ENCODE measurements around the gene GTF2IRD1. TPM values are rescaled to one million over a fixed set of nuclear protein-coding genes. Genes with fewer than 3 reads are reported as not detected.

GTF2IRD1 gene
- total RNA-seq, 4 donors from 2014 or later: 6.0 to 12.7 (median 10.2) TPM

GRCh38 chr7:74502216-74502891 is 48.6 kb downstream of the GTF2IRD1 start:
- TF ChIP-seq, protein P1, sequence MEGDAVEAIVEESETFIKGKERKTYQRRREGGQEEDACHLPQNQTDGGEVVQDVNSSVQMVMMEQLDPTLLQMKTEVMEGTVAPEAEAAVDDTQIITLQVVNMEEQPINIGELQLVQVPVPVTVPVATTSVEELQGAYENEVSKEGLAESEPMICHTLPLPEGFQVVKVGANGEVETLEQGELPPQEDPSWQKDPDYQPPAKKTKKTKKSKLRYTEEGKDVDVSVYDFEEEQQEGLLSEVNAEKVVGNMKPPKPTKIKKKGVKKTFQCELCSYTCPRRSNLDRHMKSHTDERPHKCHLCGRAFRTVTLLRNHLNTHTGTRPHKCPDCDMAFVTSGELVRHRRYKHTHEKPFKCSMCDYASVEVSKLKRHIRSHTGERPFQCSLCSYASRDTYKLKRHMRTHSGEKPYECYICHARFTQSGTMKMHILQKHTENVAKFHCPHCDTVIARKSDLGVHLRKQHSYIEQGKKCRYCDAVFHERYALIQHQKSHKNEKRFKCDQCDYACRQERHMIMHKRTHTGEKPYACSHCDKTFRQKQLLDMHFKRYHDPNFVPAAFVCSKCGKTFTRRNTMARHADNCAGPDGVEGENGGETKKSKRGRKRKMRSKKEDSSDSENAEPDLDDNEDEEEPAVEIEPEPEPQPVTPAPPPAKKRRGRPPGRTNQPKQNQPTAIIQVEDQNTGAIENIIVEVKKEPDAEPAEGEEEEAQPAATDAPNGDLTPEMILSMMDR (IDR thresholded peaks at IDR 0.05; ENCODE audit: low read depth): no peak

DNA sequence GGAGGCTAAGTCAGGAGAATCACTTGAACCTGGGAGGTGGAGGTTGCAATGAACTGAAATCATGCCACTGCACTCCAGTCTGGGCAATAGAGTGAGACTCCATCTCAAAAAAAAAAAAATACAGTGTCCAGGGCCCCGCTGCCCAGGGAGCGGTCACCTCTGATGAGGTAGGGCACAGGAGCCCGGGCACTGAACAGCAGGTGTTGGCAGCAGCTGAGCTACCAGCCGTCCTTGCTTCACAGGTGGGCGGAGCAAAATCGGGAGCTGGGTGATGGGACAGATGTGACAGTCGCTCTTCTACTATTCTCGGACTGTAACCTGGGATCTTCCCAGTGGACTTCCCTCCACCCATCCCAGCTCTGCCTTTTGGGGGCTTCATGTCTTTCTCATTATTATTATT is 49.4 kb downstream of the GTF2IRD1 start:
- TF ChIP-seq, protein P1 (IDR thresholded peaks at IDR 0.05; ENCODE audit: low read depth): no peak

GRCh38 chr7:74503943-74504342 is 50.2 kb downstream of the GTF2IRD1 start:
- TF ChIP-seq, protein P1 (IDR thresholded peaks at IDR 0.05; ENCODE audit: low read depth): no peak

DNA sequence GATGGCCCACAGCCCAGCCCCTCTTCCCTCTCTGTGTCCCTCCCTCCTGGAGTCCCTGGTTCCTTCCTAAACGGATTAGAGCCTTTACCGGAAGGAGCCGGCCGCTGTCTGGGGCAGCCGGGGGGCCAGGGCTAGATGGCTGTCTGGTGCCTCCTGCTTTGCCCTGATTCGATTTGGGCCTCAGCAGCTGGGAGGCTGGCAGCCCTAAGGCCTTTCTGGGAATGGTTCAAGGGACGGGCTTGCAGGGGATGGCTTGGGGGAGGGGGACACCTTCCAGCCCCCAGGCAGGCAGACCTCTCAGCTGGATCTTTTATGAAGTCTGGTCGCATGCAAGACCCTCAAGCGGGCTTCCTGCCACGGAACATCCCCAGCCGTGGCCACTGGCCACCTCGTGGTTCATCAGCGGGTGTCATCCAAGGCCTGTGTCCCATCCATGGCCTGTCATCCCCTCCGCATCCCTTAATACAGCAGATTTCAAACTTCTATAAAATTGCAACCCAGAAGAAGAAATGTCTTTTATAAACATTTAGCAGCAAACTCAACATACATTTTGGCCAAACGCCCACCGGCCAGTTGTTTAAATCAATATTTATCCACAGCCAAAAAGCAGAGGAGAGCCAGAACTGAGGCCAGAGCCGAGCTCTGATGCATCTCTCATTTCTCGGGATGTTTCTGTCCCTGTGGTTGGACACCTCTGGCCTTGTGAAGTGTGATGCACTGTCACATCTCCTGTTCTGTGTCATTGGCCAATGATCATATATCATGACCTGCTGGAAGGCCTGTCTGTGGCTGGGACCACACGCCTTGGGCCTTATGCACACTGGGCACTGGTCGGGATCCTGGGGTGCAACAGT is 52.0 kb downstream of the GTF2IRD1 start:
- TF ChIP-seq, protein P1 (IDR thresholded peaks at IDR 0.05; ENCODE audit: low read depth): no peak

DNA sequence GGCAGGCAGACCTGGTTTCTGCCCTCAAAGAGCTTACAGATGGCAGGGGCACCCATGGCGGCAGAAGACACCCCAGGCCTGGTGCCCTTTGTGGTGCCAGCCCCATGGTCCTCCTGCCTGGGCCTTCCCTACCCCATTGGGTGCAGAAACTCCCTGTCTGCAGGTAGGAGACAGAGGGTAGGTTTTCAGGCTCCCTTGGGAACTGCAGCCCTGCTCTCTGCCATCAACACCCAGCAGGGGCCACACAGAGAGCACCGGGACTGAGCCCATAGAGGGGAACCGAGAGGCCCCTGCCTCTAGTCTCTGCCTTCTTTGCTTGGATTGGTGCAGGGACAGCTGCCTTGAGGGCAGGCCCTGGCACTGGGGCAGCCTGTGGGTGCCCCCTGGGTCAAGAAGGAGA is 52.6 kb downstream of the GTF2IRD1 start:
- TF ChIP-seq, protein P1 (IDR thresholded peaks at IDR 0.05; ENCODE audit: low read depth): no peak

- TF ChIP-seq, protein P1 (IDR thresholded peaks at IDR 0.05; ENCODE audit: low read depth): no peak
These were observed 54.0 kb downstream of the GTF2IRD1 start for GRCh38 chr7:74507538-74508319.

- TF ChIP-seq, protein P1 (IDR thresholded peaks at IDR 0.05; ENCODE audit: low read depth): no peak
These were observed 57.6 kb downstream of the GTF2IRD1 start for GRCh38 chr7:74511345-74511744.
